ENCODE measurements around the gene ABHD3. TPM values are rescaled to one million over a fixed set of nuclear protein-coding genes. Genes with fewer than 3 reads are reported as not detected.

ABHD3 gene
- total and polyA plus RNA-seq, 2 of the 8 experiments (the other 6 are each of a cell fraction or from before 2014, with no cell fraction given) = 8.4 to 12.1 TPM

DNA sequence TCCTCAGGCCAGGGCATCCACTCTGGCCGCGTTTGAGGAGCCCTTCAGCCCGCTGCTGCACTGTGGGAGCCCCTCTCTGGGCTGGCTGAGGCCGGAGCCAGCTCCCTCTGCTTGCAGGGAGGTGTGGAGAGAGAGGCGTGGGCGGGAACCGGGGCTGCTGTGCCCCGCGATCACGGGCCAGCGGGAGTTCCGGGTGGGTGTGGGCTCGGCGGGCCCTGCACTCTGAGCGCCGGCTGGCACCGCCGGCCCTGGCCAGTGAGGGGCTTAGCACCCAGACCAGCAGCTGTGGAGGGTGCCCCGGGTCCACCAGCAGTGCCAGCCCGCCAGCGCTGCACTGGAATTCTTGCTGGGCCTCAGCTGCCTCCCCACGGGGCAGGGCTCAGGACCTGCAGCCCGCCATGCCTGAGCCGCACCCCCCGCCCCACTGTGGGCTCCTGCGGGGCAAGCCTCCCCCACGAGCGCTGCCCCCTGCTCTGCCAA, 1.9 kb upstream of the ABHD3 start:
- POLR2A ChIA-PET (ENCODE audit: partially characterized antibody) = no interaction called here
- Histone ChIP-seq H4K5ac (ENCODE audit: insufficient read length, low read depth, low read length) (no peak overlapping the region), H4K20me1 (replicated peaks in 1 of 2; ENCODE audit: control insufficient read depth in 1 of 2, insufficient read depth in 2 of 2, low read length in 2 of 2) (no peaks in the 10 kb centered on the region), H3K4ac (replicated peaks; ENCODE audit: insufficient read length, low read depth, low read length) (no peak overlapping the region), H4K91ac (replicated peaks; ENCODE audit: insufficient read length, low read length) (no peak overlapping the region), H2BK15ac (ENCODE audit: low read length) (no peak overlapping the region), H3K27ac (ENCODE audit: low read depth, low read length) (no peak overlapping the region), H3K4me2 (ENCODE audit: insufficient read depth in 1 of 2, low read depth in 2 of 2, low read length in 2 of 2) (no peak overlapping the region), H3K14ac (ENCODE audit: insufficient read length) (no peak overlapping the region), H3K27me3 (replicated peaks in 1 of 4; ENCODE audit: control insufficient read depth in 3 of 4, extremely low read depth in 1 of 4, insufficient read depth in 3 of 4, low read length in 3 of 4) (peaks cover 0 to 3% (median 0%) of the 10 kb centered on the region in 4 experiments; a peak in 4 of 7 replicates), H3K4me3 (ENCODE audit: extremely low read depth in 1 of 4, insufficient read depth in 2 of 4, low read depth in 3 of 4, low read length in 4 of 4) (no peak overlapping the region), H2BK12ac (ENCODE audit: low read depth, low read length) (no peak overlapping the region), H2BK120ac (replicated peaks; ENCODE audit: low read depth, low read length) (no peak overlapping the region), H3K79me1 (ENCODE audit: low read depth, low read length) (no peaks in the 10 kb centered on the region), H3K9ac (replicated peaks in 1 of 4; ENCODE audit: extremely low read depth in 1 of 4, low read depth in 3 of 4, low read length in 3 of 4) (no peak overlapping the region), H3K36me3 (ENCODE audit: control insufficient read depth in 2 of 4, insufficient read depth in 4 of 4, low read length in 3 of 4) (peaks cover 0 to 7% (median 1%) of the 10 kb centered on the region in 4 experiments; a peak in 2 of 8 replicates), H4K8ac (ENCODE audit: extremely low read depth, insufficient read depth, low read length) (no peak overlapping the region; the same call in 1 of the 2 replicates), H3K79me2 (ENCODE audit: control insufficient read depth in 1 of 2, insufficient read depth in 2 of 2, low read length in 2 of 2) (no peaks in the 10 kb centered on the region), H2BK5ac (ENCODE audit: low read depth, low read length) (no peak overlapping the region), H3K56ac (replicated peaks; ENCODE audit: insufficient read length, low read depth, low read length) (no peak overlapping the region), H3K23ac (ENCODE audit: insufficient read length) (no peak overlapping the region), H2AK5ac (ENCODE audit: low read depth, low read length) (no peak overlapping the region), H2AFZ (ENCODE audit: low read length) (no peak overlapping the region), H3K4me1 (replicated peaks in 1 of 4; ENCODE audit: control insufficient read depth in 3 of 4, insufficient read depth in 4 of 4, low read length in 3 of 4) (peaks cover 0 to 3% (median 1%) of the 10 kb centered on the region in 4 experiments; a peak in 1 of 7 replicates), H3K18ac (ENCODE audit: extremely low read depth, low read length) (no peak overlapping the region), H3K9me3 (ENCODE audit: insufficient read depth in 2 of 2, low read depth in 1 of 2, low read length in 1 of 2) (peaks cover 0 to 12% of the 10 kb centered on the region in 2 experiments; a peak in 2 of 4 replicates), H2BK20ac (ENCODE audit: low read length) (no peak overlapping the region), H3K23me2 (ENCODE audit: low read depth, low read length) (peaks cover 6% of the 10 kb centered on the region)
- FAIRE-seq (no peak), DNase-seq (ENCODE audit: low read depth in 1 of 2, low spot score in 2 of 2) (no peak)
- CTCF ChIA-PET (ENCODE audit: partially characterized antibody) = no interaction called here
- 88% methylated on average over 19 of the region's 28 CpGs; no CpG with 5 or more reads in 1 of the 2 experiments for WGBS, 2 experiments (ENCODE audit: extremely low coverage in 1 of 2, insufficient coverage in 1 of 2, insufficient read length in 1 of 2, insufficient replicate concordance in 2 of 2, low coverage in 1 of 2, low lambda C conversion rate in 2 of 2, missing lambda C conversion rate in 1 of 2)
- no peak for TF ChIP-seq EZH2 (IDR thresholded peaks at IDR 0.05; ENCODE audit: low read depth, low read length, severe bottlenecking)
- TF ChIP-seq, protein P1, sequence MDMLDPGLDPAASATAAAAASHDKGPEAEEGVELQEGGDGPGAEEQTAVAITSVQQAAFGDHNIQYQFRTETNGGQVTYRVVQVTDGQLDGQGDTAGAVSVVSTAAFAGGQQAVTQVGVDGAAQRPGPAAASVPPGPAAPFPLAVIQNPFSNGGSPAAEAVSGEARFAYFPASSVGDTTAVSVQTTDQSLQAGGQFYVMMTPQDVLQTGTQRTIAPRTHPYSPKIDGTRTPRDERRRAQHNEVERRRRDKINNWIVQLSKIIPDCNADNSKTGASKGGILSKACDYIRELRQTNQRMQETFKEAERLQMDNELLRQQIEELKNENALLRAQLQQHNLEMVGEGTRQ (IDR thresholded peaks at IDR 0.05; ENCODE audit: low read length) = no peak
- no peak for TF ChIP-seq E2F6 (IDR thresholded peaks at IDR 0.05)
- no peak for TF ChIP-seq POU5F1 (IDR thresholded peaks at IDR 0.05; ENCODE audit: low read depth, low read length)
- TF ChIP-seq KDM4A (IDR thresholded peaks at IDR 0.05; ENCODE audit: low read depth, low read length, severe bottlenecking) = no peak
- TF ChIP-seq HDAC2 (IDR thresholded peaks at IDR 0.05; ENCODE audit: borderline replicate concordance in 1 of 2, low read depth in 2 of 2, low read length in 2 of 2) = no peak
- TF ChIP-seq TCF12 (IDR thresholded peaks at IDR 0.05; ENCODE audit: low read depth, low read length) = no peak
- TF ChIP-seq SUZ12 (IDR thresholded peaks at IDR 0.05; ENCODE audit: low read length) = no peak
- no peak for TF ChIP-seq NANOG (IDR thresholded peaks at IDR 0.05; ENCODE audit: insufficient read depth, low read depth, low read length, poor library complexity, severe bottlenecking)
- no peak for TF ChIP-seq POLR2AphosphoS5 (IDR thresholded peaks at IDR 0.05; ENCODE audit: low read depth, low read length)
- no peak for TF ChIP-seq SP4 (IDR thresholded peaks at IDR 0.05; ENCODE audit: low read length)

Data from H1 (cell line).